HG03135 (cell line): ENCODE measurements around the gene SFMBT2.

Experiments used
- ATAC-seq: cut with Tn5 transposase; IDR thresholded peaks from one replicate; pipeline ENCODE4 v1.9.1; 2021; ENCODE audit warnings: mild to moderate bottlenecking, moderate library complexity; ENCODE audit not compliant: unreplicated experiment

The SFMBT2 gene

DNA sequence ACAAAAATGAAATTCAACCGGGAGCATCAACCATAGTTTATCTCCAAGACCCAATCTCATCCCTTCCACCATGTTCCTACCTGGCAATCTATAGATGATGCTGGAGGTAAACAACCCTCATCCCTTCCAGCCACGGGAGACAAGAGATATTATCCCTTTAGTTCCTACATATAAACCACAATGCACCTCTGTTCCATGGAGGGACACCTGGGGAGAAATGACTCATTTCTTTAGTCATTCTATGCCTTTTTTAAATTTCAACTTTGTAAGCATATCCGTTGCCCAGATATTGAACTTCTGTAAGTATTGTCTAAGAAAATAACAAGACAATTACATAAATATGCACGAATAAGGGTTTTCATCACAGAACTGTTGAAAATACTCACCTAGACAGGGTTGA, 15.5 kb upstream of the SFMBT2 start:
- ATAC-seq = no peak

DNA sequence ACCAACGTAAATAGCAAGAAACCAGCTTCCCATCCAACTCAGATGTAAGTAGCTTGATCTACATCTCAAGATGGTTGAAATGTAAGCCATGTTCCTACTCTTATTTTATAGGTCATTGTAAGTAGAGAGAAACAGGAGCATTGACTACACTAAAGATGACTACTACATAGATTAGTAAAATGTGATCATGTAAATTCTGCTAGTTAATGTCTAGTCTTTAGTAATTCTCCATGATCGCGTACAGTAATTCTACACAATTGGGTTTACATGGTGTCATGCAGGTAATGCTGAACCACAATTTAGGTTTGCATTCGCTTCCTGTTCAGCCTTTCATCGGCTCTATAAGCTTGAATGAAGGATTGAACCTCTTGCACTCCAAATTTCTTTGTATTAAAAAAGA, 14.9 kb upstream of the SFMBT2 start:
- ATAC-seq = no peak

DNA sequence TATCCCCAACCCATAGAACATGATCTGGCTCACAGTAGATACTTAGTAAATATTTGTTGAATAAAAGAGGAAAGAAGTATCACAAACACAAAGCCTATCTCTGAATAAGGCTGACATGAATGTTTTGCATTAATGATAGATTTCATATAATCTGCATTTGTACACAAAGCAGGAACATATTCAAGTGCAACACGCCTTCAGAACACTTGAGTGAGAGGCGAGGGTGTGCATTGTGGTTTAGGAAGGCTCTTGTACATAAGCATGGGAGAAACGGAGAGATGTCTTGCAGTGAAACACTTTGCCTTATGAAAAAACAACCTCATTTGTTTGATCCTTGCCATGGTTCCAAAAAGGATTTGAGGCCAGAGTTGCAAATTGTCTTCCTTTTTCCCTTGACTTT, 14.1 kb upstream of the SFMBT2 start:
- ATAC-seq = no peak

DNA sequence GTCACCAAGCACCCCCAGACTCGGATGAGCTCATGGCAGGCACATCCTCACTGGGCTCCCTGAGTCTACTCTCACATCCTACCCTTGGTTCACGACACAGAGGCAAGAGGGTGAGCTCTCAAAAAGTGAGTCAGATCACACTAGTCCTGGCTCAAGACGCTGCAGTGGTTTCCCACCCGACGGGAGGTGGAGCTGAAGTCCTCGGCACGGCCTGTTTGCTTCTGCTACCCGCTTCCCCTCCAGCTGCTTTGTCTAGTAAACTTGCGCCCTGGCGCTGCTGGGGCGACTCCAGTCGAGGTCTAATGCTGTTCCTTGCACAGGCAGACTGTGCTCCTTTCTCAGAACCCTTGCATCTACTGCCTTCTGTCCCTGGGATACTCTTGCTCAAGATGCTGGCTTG, 13.5 kb upstream of the SFMBT2 start:
- no peak for ATAC-seq

DNA sequence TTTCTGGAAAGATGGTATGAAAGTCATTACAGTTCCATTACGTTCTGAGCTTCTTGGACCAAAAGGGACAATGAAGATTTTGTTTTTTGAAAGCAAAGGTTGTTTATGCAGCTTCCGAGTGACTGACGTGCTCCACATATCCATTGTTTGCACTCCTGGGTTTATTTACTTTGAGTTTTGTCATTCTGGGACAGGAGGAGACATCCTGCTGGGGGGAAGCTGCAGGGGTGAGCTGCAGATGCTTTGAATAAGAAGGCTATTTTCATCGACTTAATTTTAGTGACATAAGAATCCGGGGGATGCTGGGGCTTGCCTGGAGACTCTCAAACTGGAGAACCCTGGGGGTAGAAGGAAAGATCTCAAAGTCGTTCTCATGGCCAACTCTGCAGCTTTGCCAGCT, 12.7 kb upstream of the SFMBT2 start:
- no peak for ATAC-seq

DNA sequence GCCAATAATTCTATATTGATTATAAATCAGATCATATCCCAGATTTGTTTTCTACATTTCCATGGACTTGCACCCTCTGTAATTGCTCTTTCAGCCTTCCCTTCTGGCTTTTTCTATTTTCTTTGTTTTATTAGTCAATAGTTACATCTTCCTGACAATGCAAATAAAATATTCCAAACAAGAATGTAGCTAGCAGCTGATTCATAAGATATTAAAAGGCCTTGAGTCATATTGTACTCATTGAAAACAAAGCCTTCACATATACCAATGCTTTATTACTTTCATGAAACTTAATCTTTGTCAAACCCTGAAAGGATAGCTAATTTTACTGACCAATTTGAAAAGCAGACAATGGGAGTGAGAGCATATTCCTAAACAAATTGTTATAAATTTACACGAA, 10.7 kb upstream of the SFMBT2 start:
- ATAC-seq = no peak

DNA sequence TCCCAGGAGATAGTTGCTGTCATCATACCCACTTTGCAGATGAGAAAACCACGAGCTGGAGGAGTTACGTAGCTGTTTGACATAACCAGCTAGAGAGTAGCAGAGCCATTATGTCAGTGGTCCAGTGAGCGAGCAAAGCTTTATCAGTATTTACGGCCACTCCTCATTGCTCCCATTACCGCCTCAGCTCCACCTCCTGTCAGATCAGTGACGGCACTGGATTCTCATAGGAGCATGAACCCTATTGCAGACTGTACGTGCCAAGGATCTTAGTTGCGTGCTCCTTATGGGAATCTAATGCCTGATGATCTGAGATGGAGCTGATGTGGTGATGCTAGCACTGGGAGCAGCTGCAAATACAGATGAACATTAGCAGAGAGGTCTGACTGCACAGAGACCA, 9.2 kb upstream of the SFMBT2 start:
- no peak for ATAC-seq

DNA sequence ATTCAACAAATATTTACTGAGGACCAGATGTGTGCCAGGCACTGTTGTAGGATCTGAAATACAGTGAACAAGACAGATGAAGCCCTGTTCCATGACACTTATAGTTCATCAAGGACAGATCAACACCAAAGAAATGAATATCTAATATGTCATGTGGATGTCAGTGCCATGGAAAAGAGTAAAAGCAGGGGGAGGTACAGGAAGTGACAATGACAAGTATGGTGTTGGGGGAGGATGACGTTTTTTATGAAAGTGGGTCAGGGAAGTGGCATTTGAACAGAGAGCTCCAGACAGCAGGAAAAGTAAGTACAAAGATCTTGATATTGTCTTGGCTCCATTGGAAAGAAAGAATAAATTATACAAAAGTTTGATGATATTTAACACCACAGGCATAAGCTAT, 7.0 kb upstream of the SFMBT2 start:
- ATAC-seq = no peak

DNA sequence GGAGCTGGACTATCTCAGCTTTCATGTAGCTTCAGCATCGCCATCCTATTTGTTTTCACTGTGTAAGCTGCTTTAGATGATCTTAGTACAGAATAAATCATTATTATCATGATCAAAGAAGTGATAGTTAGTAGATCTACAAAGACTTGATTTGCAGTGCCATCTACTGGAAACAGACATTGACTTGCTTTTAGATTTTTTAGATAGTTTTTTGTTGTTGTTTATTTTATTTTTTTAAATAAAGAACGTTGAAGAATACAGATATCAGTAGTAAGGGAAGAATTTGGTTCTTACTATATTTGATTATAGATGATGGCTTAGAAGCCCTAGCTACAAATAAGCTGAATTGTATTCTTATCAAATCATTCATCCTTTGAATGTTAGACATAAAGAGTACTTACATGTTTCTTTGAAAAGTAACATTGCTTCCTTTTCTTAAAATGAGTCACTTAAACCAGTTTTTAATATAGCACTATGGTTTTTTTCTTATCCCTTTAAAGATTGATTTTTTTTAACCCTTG, 6.3 kb upstream of the SFMBT2 start:
- no peak for ATAC-seq

DNA sequence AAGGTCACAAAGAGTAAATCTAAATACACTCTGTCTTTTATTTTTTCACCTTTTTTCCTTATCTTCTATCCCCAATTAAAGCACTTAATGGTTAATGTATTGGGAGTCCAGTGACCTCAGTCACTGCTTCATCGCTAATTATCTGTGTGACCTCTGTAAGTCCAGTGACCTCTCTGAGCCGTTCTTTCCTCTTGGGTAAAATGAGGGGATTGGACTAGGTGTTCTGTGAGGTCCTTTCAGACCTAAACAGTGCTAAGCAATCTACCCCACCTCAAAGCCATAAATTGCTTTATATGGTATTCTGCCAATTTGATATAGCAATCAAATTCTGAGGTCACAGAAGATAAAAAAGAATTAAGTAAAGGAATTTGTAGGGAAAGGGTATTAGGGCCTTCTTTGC, 3.9 kb upstream of the SFMBT2 start:
- no peak for ATAC-seq

DNA sequence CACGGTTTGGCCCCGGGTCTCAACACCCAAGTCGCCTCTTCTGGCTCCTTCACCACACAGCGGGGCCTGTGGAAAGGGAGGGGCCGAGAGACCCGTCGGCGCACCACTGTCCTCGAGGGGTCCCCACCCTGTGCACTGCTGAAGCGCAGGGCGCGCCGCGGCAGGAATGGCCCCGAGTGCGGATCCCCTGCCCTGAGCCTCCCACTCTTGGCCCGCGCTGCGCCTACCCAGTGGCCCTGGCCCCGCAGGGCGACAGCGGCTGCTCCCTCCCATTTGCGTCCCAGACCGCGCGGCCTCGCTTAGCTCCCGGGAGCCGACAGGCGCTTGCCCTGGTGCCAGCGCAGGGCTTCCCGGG, 2.1 kb upstream of the SFMBT2 start:
- ATAC-seq = no peak

DNA sequence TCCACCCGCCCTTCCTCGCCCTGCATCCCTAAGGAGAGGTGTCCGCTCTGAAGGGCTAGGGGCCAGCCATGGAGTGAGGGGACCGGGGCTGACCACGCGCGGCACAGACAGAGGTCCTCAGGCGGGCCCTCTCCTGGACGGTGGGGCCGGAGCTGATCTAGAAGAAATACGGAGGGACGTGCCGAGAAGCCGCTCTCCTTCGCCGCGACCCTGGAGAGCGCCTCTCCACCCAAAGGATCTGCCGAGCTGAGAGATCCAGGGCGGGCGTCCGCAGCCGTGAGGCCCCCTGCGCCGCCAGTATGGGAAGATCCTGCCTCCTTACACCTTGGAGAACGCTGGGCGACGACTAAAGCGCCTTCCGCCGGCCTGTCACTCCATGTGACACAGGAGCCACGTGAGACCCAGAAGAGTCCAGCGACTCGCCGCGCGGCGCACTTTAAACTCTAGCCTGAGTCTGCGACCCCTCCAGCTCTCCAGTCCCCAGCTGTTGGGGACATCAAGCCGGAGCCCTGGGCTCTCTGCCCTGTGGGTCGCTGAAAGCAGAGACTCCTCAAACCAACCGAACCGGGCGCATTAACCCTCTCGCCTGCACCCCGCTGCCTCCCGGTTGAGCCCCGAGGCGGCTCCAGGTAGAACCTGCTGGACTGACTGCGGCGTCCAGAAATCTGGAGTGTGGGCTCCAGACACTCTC, 1.5 kb upstream of the SFMBT2 start:
- no peak for ATAC-seq

DNA sequence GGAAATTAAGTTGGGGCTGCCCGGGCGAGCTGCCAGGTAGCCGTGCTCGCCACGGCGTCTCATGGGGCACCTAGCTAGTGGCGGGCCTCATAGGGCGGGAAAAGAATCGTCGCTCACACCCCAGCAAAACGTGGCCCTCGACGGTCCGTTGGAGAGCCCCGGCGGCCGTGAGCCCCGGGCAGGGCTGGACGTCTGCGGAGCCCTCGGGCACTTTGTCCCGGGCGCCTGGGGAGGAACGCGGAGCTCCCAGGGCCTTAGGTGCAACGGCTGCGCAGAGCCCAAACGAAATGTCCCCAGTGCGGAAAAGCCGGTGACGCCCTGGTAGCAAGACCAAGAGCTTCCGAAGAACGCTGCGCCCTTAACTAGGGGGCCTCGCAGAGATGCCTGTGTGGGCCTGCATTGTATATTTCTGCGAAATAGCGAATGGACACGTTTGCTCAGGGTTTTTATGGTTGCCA, 866 bp upstream of the SFMBT2 start:
- ATAC-seq = no peak

DNA sequence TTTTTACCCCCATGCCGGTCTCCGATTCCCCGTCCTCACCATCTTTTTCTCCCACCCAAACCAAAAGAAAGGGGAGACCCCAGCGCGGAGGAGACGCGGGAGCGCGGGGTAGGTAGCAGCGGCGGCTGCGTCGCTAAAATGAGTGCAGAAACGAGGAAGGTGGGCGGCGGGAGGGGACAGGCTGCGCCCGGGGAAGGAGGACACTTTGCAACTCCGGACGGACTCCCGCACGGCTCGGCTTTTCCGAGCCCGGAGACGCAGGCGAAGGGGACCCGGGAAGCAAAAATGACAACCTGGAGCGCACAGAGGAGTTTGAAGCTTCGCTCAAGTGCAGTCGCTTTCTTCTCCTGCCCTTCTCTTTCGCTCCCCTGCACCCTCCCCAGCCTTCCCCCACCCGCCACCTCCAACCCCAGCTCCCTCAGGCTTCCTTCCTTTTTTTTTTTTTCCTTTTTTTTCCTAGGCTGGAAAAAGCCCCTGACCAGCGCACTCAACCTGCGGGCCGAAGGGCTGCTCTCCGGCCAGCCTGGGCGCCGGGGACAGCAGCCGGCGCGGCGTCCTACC, 453 bp downstream of the SFMBT2 start:
- no peak for ATAC-seq

DNA sequence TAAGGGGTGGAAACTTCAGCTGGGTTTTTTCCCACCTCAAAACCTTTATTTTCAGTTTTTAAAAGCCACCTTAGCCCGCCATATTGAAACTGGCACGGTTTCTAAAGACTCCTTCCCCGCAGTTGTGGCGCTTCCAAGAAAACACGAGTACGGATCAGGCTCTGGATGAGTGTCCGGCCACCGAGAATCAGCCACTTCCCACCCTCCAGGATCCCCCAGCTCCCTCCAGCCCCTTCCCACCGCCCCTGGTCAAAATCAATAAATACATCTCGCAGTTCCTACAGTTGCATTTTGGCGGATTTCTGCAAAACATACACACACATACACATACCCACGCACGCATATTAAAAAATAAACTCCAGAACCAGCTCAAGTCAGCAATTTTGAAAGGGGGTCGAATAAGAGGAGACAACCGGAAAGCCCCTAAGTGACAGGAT, 1.1 kb downstream of the SFMBT2 start:
- ATAC-seq = no peak

DNA sequence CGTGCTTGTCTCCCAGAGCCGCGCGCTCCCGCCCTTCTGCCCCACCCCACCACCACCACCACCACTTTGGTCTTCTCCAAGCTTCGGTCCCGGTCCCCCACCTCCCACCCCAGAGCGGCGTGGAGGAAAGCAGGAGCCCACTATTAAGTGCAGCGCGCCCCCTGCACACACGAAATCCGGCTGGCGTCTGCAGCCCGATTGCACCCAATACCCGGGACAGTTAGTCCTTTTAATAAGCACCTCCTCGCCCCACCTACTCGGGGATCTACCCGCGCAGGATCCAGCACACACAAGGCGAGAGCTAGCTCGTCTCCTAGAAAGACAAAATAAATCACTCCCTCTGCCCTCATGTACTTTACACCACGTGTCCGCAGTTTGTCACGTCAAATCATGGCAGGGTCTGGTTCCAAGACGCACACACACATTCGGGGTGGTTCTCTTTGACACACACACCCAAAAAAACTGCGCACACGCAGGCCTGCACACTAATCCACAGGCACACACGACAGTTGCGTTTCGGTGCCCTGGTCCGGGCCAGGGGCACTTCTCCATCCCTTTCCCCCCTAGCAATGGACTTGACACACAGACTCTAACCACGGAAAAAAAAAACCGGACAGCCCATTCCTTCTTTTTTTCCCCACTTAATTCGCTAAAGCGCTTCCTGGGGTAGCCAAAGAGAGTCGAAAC, 1.6 kb downstream of the SFMBT2 start:
- ATAC-seq = peak; percentile 33

DNA sequence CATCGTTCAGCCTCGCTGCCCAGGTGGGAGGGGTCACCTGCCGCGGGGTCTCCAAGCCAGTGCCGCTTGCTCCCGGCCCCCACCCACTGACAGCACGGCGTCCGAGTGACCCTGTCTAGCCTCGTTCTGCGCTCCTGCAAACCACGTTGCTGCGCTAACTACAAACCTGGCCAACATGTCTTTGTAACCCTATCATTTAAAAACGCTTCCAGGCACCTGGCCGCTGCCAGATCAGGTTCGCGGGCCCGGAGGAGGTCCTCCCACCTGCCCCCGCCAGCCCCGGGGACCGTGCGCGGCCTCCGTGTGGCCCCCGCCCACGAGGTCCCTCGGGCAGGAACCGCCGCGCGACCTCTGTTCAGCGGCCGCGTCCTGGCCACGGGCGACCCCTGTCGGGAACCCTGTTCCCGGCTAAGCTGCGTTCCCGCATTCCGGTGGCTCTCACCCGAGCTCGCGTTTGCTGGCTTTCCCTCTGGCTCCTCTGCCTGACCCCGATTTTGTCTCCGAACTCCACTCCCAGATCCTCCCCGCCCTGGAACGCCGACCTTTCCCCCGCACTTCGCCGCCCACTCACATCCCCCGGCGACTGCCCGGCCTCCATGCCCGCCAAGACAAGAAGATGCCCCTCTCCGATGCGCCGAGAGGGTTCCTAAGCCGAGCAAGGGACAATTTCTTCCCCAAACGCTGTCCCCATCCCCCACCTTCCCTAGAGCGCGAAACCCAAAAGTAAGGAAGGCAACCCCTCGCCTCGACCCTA, 2.4 kb downstream of the SFMBT2 start:
- peak; percentile 18 for ATAC-seq

DNA sequence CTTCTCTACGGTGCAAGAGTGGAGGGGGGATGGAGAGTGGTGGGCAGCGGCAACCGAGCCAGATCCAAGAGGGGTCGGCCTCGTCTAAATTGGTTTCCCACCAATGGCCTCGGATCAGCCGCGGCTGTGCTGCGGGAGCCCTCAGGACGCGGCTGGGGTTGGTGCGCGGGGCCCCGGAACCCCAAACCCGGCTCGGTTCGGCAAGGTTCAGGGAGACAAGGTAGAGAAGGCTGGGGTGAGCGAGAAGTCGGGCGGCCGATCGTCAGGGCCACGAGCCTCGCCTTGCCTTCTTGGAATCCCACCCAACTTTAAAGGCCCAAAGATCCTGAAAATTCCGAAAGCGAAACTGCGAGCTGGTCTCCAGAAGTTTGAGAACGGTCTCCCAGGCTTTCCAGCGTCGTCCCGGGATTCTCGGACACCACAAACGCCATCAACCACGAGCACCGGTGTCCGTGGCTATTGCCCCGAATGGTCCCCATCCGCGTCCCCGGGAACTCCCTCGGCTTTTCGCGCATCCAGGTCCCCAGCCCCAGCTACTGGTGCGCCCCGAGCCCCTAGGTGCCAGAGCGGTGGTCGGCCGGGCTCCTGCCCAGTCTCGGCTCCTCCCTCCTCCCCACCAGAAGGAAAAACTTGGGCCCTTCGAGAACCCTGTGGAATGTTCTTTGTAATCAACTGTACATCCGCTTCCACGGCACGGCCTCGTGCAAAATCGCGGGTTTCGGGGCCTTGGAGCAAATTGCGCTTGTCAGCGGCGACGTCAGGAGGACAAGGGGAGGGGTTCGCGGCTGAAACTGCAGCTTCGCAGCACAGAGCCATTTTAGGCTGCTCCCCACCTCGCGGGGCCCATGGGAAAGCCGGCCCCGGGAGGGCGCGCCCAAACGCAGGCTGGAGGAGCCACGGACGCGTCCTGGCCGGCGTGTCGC, 3.2 kb downstream of the SFMBT2 start:
- peak; percentile 26 for ATAC-seq

DNA sequence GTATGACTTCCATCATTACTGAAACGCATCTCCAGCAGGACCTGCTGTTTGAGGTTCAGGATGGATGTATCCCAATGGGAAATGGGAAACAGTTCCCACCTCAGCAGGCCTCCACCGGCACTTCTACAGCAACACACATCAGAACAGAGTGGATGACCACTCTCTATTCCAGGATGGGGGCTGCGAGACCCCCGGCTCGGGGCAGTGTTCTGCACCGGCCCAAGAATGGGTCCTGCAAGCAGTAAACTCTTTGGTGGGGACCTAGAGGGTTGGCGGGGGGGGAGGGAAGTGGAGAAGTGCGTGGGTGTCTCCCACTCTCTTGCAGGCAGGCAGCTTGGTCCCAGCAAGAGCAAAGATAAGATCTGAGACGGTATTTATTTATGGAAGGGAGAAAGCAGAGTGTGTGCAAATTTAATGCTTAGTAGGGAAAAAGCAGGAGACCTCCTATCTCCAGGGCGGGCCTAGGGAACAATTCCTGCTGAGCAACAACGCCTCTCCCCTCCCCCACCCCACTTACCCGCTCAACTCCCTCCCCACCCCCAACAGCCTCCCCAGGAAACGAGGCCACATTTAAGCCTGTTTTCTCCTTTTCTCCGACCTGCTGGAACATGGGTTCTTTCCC, 4.0 kb downstream of the SFMBT2 start:
- ATAC-seq = no peak

DNA sequence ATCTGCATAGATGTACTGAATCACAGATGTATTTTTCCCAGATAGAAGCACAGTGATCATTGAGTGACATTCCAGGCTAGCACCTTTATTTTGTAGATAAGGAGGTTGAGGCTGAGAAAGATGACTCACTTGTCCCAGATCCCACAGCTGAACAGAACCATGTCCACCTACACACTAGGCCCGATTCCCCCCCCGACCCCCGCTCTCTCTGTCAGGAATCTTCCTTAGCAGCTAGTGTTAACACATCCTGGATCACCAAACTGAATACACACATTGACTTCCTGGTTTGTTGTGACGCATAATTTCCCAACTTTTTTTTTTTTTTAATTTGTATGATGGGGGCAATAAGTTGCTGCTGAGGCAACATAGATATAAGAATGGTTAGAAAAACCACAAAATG, 5.2 kb downstream of the SFMBT2 start:
- no peak for ATAC-seq
